Measurements from ENCODE around the gene TXNDC8. TPM values are rescaled to one million over a fixed set of nuclear protein-coding genes. Genes with fewer than 3 reads are reported as not detected.

Gene TXNDC8
- total RNA-seq, 1 donor: not detected

GRCh38 chr9:110329639-110330230 lies 7.9 kb downstream of the TXNDC8 start:
- TF ChIP-seq, protein P1, sequence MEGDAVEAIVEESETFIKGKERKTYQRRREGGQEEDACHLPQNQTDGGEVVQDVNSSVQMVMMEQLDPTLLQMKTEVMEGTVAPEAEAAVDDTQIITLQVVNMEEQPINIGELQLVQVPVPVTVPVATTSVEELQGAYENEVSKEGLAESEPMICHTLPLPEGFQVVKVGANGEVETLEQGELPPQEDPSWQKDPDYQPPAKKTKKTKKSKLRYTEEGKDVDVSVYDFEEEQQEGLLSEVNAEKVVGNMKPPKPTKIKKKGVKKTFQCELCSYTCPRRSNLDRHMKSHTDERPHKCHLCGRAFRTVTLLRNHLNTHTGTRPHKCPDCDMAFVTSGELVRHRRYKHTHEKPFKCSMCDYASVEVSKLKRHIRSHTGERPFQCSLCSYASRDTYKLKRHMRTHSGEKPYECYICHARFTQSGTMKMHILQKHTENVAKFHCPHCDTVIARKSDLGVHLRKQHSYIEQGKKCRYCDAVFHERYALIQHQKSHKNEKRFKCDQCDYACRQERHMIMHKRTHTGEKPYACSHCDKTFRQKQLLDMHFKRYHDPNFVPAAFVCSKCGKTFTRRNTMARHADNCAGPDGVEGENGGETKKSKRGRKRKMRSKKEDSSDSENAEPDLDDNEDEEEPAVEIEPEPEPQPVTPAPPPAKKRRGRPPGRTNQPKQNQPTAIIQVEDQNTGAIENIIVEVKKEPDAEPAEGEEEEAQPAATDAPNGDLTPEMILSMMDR (IDR thresholded peaks at IDR 0.05; ENCODE audit: insufficient read depth, low read depth, low read length): no peak
- H3K4me3 ChIP-seq (ENCODE audit: low read depth, low read length): no peak overlapping the region
- no peak for DNase-seq (ENCODE audit: low read depth)

- no peak for DNase-seq (ENCODE audit: low read depth)
- TF ChIP-seq, protein P1 (IDR thresholded peaks at IDR 0.05; ENCODE audit: insufficient read depth, low read depth, low read length): no peak
- H3K4me3 ChIP-seq (ENCODE audit: low read depth, low read length): no peak overlapping the region
Observed at GRCh38 chr9:110328763-110329162, 8.9 kb downstream of the TXNDC8 start.

DNA sequence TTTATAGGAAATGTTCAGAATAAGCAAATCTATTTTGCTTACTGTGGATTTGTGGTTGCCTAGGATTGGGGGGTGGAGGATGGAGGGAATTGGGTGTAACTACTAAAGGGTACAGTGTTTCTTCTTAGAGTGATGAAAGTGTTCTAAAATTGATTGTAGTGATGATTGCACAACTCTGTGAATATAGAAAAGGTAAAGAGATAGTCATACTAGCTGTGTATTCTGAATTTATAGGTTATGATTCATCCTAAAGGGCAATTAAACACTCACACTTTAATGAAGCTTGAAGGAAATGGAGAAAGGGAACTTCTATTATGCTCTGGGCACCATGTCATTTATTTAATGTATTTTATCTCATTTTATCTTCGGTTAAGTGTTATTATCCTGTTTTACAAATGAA lies 9.9 kb downstream of the TXNDC8 start:
- TF ChIP-seq, protein P1 (IDR thresholded peaks at IDR 0.05; ENCODE audit: insufficient read depth, low read depth, low read length): no peak
- DNase-seq (ENCODE audit: low read depth): no peak

GRCh38 chr9:110323818-110324217 lies 13.8 kb downstream of the TXNDC8 start:
- DNase-seq (ENCODE audit: low read depth): no peak
- H3K4me3 ChIP-seq (ENCODE audit: low read depth, low read length): no peak overlapping the region
- TF ChIP-seq, protein P1 (IDR thresholded peaks at IDR 0.05; ENCODE audit: insufficient read depth, low read depth, low read length): no peak

More for the DNA sequence above, 9.9 kb downstream of the TXNDC8 start:
- no peak overlapping the region for H3K4me3 ChIP-seq (ENCODE audit: low read depth, low read length)

GRCh38 chr9:110320651-110321445 lies 16.8 kb downstream of the TXNDC8 start:
- no peak overlapping the region for H3K4me3 ChIP-seq (ENCODE audit: low read depth, low read length)
- TF ChIP-seq, protein P1 (IDR thresholded peaks at IDR 0.05; ENCODE audit: insufficient read depth, low read depth, low read length): no peak
- DNase-seq (ENCODE audit: low read depth): peak; percentile 86

- H3K4me3 ChIP-seq (ENCODE audit: low read depth, low read length): no peak overlapping the region
- no peak for DNase-seq (ENCODE audit: low read depth)
- TF ChIP-seq, protein P1 (IDR thresholded peaks at IDR 0.05; ENCODE audit: insufficient read depth, low read depth, low read length): no peak
Observed at GRCh38 chr9:110319781-110320492, 17.7 kb downstream of the TXNDC8 start.

Measured in fibroblast of villous mesenchyme (primary cell).